H1 (cell line): ENCODE measurements around the gene NUP107. TPM values are rescaled to one million over a fixed set of nuclear protein-coding genes. Genes with fewer than 3 reads are reported as not detected.

Source experiments
- CTCF ChIA-PET: fragments of 300-600 bp; sonication (Branson Sonifier 250); formaldehyde crosslinking; loops from one replicate; lab custom pipeline; 2021; ENCODE audit not compliant: partially characterized antibody; lab: Charles Lee
- POLR2A ChIA-PET: fragments of 300-600 bp; sonication (Branson Sonifier 250); formaldehyde crosslinking; loops from one replicate; lab custom pipeline; 2021; ENCODE audit warnings: inconsistent platforms; ENCODE audit not compliant: partially characterized antibody; lab: Charles Lee
- DNase-seq, 2 experiments: peaks; one replicate each; pipeline versions ENCODE4 v3.0.0 to v3.0.0-alpha.2; 2010 to 2022; ENCODE audit warnings: low spot score in 2 of 2, low read depth in 1 of 2, mixed read lengths in 1 of 2
- FAIRE-seq: peaks from 2 replicates; lab custom pipeline; 2011; peaks lifted over from hg19 to GRCh38; lab: Jason Lieb, UNC
- H2AFZ ChIP-seq: 2 replicates; pipeline ENCODE4 v1.8.1; 2012; ENCODE audit warnings: low read length, inconsistent platforms
- H2AK5ac ChIP-seq: 2 replicates; pipeline ENCODE4 v1.6.1; 2013; ENCODE audit warnings: low read depth, low read length
- H2BK120ac ChIP-seq: replicated peaks from 2 replicates; pipeline ENCODE3; 2013; ENCODE audit warnings: low read depth, low read length, inconsistent platforms
- H2BK12ac ChIP-seq: 2 replicates; pipeline ENCODE4 v1.6.1; 2013; ENCODE audit warnings: low read depth, low read length
- H2BK15ac ChIP-seq: 2 replicates; pipeline ENCODE4 v1.6.1; 2013; ENCODE audit warnings: low read length
- H2BK20ac ChIP-seq: 2 replicates; pipeline ENCODE4 v1.6.1; 2013; ENCODE audit warnings: low read length
- H2BK5ac ChIP-seq: 2 replicates; pipeline ENCODE4 v1.6.1; 2013; ENCODE audit warnings: low read depth, low read length
- H3K14ac ChIP-seq: 2 replicates; pipeline ENCODE4 v1.6.1; 2013; ENCODE audit warnings: inconsistent platforms; ENCODE audit not compliant: insufficient read length
- H3K18ac ChIP-seq: 2 replicates; pipeline ENCODE4 v1.6.1; 2013; ENCODE audit warnings: low read length; ENCODE audit errors: extremely low read depth
- H3K23ac ChIP-seq: 2 replicates; pipeline ENCODE4 v1.6.1; 2013; ENCODE audit warnings: inconsistent platforms; ENCODE audit not compliant: insufficient read length
- H3K23me2 ChIP-seq: 2 replicates; pipeline ENCODE4 v1.6.1; 2013; ENCODE audit warnings: low read depth, low read length
- H3K27ac ChIP-seq: 2 replicates; pipeline ENCODE4 v1.6.1; 2011; ENCODE audit warnings: low read depth, low read length, inconsistent platforms
- H3K27me3 ChIP-seq, 4 experiments: replicated peaks in 1 of 4; 1 replicate in 1 of 4; 2 replicates in 3 of 4; pipeline versions ENCODE4 v1.6.1 to v1.8.1; 2011 to 2013; ENCODE audit warnings: low read length in 3 of 4, mild to moderate bottlenecking in 3 of 4, inconsistent platforms in 2 of 4, mixed read lengths in 2 of 4, moderate library complexity in 1 of 4; ENCODE audit not compliant: control insufficient read depth in 3 of 4, insufficient read depth in 3 of 4; ENCODE audit errors: extremely low read depth in 1 of 4
- H3K36me3 ChIP-seq, 4 experiments: 2 replicates each; pipeline versions ENCODE4 v1.6.1 to v1.8.1; 2011 to 2013; ENCODE audit warnings: mild to moderate bottlenecking in 4 of 4, low read length in 3 of 4, moderate library complexity in 2 of 4, control low read depth in 1 of 4, inconsistent platforms in 1 of 4; ENCODE audit not compliant: insufficient read depth in 4 of 4, control insufficient read depth in 2 of 4
- H3K4ac ChIP-seq: replicated peaks from 2 replicates; pipeline ENCODE3; 2013; ENCODE audit warnings: low read length, low read depth, mixed read lengths, inconsistent platforms; ENCODE audit not compliant: insufficient read length
- H3K4me1 ChIP-seq, 4 experiments: replicated peaks in 1 of 4; 1 replicate in 1 of 4; 2 replicates in 3 of 4; pipeline versions ENCODE4 v1.6.1 to v1.8.1; 2011 to 2013; ENCODE audit warnings: low read length in 3 of 4, inconsistent platforms in 2 of 4, mixed read lengths in 1 of 4; ENCODE audit not compliant: insufficient read depth in 4 of 4, control insufficient read depth in 3 of 4
- H3K4me2 ChIP-seq, 2 experiments: 2 replicates each; pipeline versions ENCODE4 v1.6.1 to v1.8.1; 2011 to 2013; ENCODE audit warnings: low read depth in 2 of 2, low read length in 2 of 2, control low read depth in 1 of 2, inconsistent platforms in 1 of 2, mild to moderate bottlenecking in 1 of 2; ENCODE audit not compliant: insufficient read depth in 1 of 2
- H3K4me3 ChIP-seq, 4 experiments: fragments of 200-600, 300-600 bp in 1 of 4; sonication (generic), shearing (Covaris generic), sonication (Bioruptor Twin) in 1 of 4; 2 replicates each; pipeline versions ENCODE4 v1.5.1 to v1.8.1; 2011 to 2016; ENCODE audit warnings: low read length in 4 of 4, low read depth in 3 of 4, control low read depth in 2 of 4, inconsistent platforms in 2 of 4, mild to moderate bottlenecking in 2 of 4, mixed read lengths in 1 of 4, moderate library complexity in 1 of 4; ENCODE audit not compliant: insufficient read depth in 2 of 4; ENCODE audit errors: extremely low read depth in 1 of 4
- H3K56ac ChIP-seq: replicated peaks from 2 replicates; pipeline ENCODE3; 2013; ENCODE audit warnings: low read depth, mild to moderate bottlenecking, mixed read lengths, low read length, inconsistent platforms; ENCODE audit not compliant: insufficient read length
- H3K79me1 ChIP-seq: 2 replicates; pipeline ENCODE4 v1.6.1; 2013; ENCODE audit warnings: low read depth, low read length, control low read depth
- H3K79me2 ChIP-seq, 2 experiments: 2 replicates each; pipeline versions ENCODE4 v1.6.1 to v1.8.1; 2012 to 2013; ENCODE audit warnings: low read length in 2 of 2, mild to moderate bottlenecking in 2 of 2, inconsistent platforms in 1 of 2; ENCODE audit not compliant: insufficient read depth in 2 of 2, control insufficient read depth in 1 of 2
- H3K9ac ChIP-seq, 4 experiments: replicated peaks in 1 of 4; 1 replicate in 1 of 4; 2 replicates in 3 of 4; pipeline versions ENCODE4 v1.6.1 to v1.8.1; 2011 to 2013; ENCODE audit warnings: low read depth in 3 of 4, low read length in 3 of 4, control low read depth in 2 of 4, mild to moderate bottlenecking in 2 of 4, moderate library complexity in 2 of 4, inconsistent platforms in 1 of 4; ENCODE audit errors: extremely low read depth in 1 of 4
- H3K9me3 ChIP-seq, 2 experiments: 2 replicates each; pipeline versions ENCODE4 v1.6.1 to v1.8.1; 2012 to 2013; ENCODE audit warnings: mild to moderate bottlenecking in 2 of 2, moderate library complexity in 2 of 2, control low read depth in 1 of 2, inconsistent platforms in 1 of 2, low read depth in 1 of 2, low read length in 1 of 2, mixed read lengths in 1 of 2; ENCODE audit not compliant: insufficient read depth in 2 of 2
- H4K20me1 ChIP-seq, 2 experiments: replicated peaks in 1 of 2; 2 replicates each; pipeline versions ENCODE3 to v1.8.1; 2011 to 2013; ENCODE audit warnings: inconsistent platforms in 2 of 2, low read length in 2 of 2, mild to moderate bottlenecking in 1 of 2; ENCODE audit not compliant: insufficient read depth in 2 of 2, control insufficient read depth in 1 of 2
- H4K5ac ChIP-seq: 2 replicates; pipeline ENCODE4 v1.6.1; 2013; ENCODE audit warnings: low read length, low read depth, mixed read lengths, inconsistent platforms; ENCODE audit not compliant: insufficient read length
- H4K8ac ChIP-seq: 2 replicates; pipeline ENCODE4 v1.8.0; 2013; ENCODE audit warnings: mild to moderate bottlenecking, moderate library complexity, low read length, inconsistent platforms; ENCODE audit not compliant: insufficient read depth; ENCODE audit errors: extremely low read depth
- H4K91ac ChIP-seq: replicated peaks from 2 replicates; pipeline ENCODE3; 2013; ENCODE audit warnings: low read length, mixed read lengths, inconsistent platforms; ENCODE audit not compliant: insufficient read length
- ATF3 ChIP-seq: IDR thresholded peaks from 2 replicates; pipeline ENCODE4 v1.6.1; 2011; ENCODE audit warnings: low read depth, mild to moderate bottlenecking, low read length; ENCODE audit not compliant: insufficient read depth
- SIRT6 ChIP-seq: IDR thresholded peaks from one replicate; pipeline ENCODE4 v1.7.1; 2012; ENCODE audit warnings: low read length, inconsistent platforms
- WGBS, 2 experiments: shearing (Covaris generic) in 1 of 2; methylation state at CpG; one replicate each; pipeline versions ENCODE4 v1.1.6 to v1.1.7; 2013 to 2015; ENCODE audit warnings: low lambda C conversion rate in 2 of 2, mixed read lengths in 2 of 2, inconsistent platforms in 1 of 2, low coverage in 1 of 2, missing lambda C conversion rate in 1 of 2; ENCODE audit not compliant: insufficient replicate concordance in 2 of 2, insufficient coverage in 1 of 2, insufficient read length in 1 of 2; ENCODE audit errors: extremely low coverage in 1 of 2, missing lambda C conversion rate in 1 of 2; 5-methylcytosine and 5-hydroxymethylcytosine counted together
- polyA plus RNA-seq, 7 experiments: library from polyadenylated mRNA; depleted of rRNA in 3 of 7; stranded (reverse) in 5 of 7; unstranded in 2 of 7; fragments of >200 nt in 5 of 7; fragments of 200-250 nt in 2 of 7; gene quantifications; 1 replicate in 5 of 7; 2 replicates in 1 of 7; 4 replicates in 1 of 7; pipeline versions ENCODE4 v1.2.1 to v1.2.3, GENCODE V29; 2011 to 2013; ENCODE audit warnings: missing spikeins in 2 of 7, mixed read lengths in 2 of 7
- total RNA-seq: library from RNA; stranded (reverse); fragmentation: NEBNext Ultra II Directional; extraction: Animal tissue kit (Norgen Biotek cat#: 25700); gene quantifications from 2 replicates; pipeline ENCODE4 v1.2.1, GENCODE V29; 2021

NUP107 gene
- total and polyA plus RNA-seq, 2 of the 8 experiments (the other 6 are each of a cell fraction or from before 2014, with no cell fraction given) = 46.1 to 141 TPM

DNA sequence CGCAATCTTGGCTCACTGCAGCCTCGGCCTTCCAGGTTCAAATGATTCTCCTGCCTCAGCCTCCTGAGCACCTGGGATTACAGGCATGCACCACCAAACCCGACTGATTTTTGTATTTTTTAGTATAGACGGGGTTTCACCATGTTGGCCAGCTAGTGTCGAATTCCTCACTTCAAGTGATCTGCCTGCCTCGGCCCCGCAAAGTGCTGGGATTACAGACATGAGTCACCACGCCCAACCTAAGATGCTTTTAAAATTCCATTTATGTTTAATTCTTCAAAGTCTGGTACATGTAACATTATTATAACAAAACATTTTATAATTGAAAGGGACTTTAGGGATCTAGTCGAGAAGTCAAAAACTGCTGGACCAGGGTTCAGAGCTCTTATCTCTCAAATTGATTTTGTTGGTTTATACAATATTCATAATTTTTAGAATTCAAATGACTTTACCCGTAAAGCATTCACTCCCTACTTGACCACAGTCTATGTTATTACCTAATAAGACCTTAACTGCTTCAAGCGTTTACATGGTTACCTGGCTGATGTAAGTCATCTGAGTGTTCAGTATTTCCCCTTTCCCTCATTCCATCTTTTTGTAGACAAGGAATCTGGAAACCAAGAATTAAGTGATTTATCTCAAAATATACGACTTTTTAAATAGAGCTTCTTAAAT is 47.9 kb upstream of the NUP107 start:
- no peak for TF ChIP-seq SIRT6
- no peak for TF ChIP-seq ATF3
- TF ChIP-seq, all 59 proteins: peak for 0
- ChIA-PET POLR2A (no interaction called here), CTCF (interaction anchor here (1.0 kb wide), 2 partner anchors 12 to 16 kb away, joined by 3 read pairs; no protein-coding TSS in a partner anchor)
- Histone ChIP-seq H3K27me3 (no peaks in the 10 kb centered on the region), H3K4ac (no peak overlapping the region), H3K9ac (no peak overlapping the region), H2BK5ac (no peak overlapping the region), H2BK20ac (no peak overlapping the region), H3K4me3 (no peak overlapping the region), H3K4me1 (no peaks in the 10 kb centered on the region), H4K5ac (no peak overlapping the region), H2AFZ (no peak overlapping the region), H4K91ac (no peak overlapping the region), H3K18ac (no peak overlapping the region), H4K20me1 (peaks cover 4% of the 10 kb centered on the region in 2 experiments), H3K56ac (no peak overlapping the region), H4K8ac (no peak overlapping the region), H3K23ac (no peak overlapping the region), H3K9me3 (no peaks in the 10 kb centered on the region), H3K4me2 (no peak overlapping the region), H2BK120ac (no peak overlapping the region), H2BK12ac (no peak overlapping the region), H2AK5ac (no peak overlapping the region), H3K79me1 (0 out of 2 replicates have a peak, but pooled peaks cover 3% of the 10 kb centered on the region), H3K14ac (no peak overlapping the region), H2BK15ac (no peak overlapping the region), H3K23me2 (no peaks in the 10 kb centered on the region), H3K36me3 (no peaks in the 10 kb centered on the region), H3K27ac (no peak overlapping the region), H3K79me2 (peaks cover 0 to 92% of the 10 kb centered on the region in 2 experiments; a peak in 2 of 4 replicates)
- DNase-seq (no peak), FAIRE-seq (no peak)
- 90% methylated on average over 12 of the region's 12 CpGs; no CpG with 5 or more reads in 1 of the 2 experiments for WGBS, 2 experiments
